H1 (cell line): ENCODE results near the gene FGR. TPM values are rescaled to one million over a fixed set of nuclear protein-coding genes. Genes with fewer than 3 reads are reported as not detected.

Source experiments
- CTCF ChIA-PET: fragments of 300-600 bp; sonication (Branson Sonifier 250); formaldehyde crosslinking; loops from one replicate; lab custom pipeline; 2021; ENCODE audit not compliant: partially characterized antibody; lab: Charles Lee
- POLR2A ChIA-PET: fragments of 300-600 bp; sonication (Branson Sonifier 250); formaldehyde crosslinking; loops from one replicate; lab custom pipeline; 2021; ENCODE audit warnings: inconsistent platforms; ENCODE audit not compliant: partially characterized antibody; lab: Charles Lee
- DNase-seq, 2 experiments: peaks; one replicate each; pipeline versions ENCODE4 v3.0.0 to v3.0.0-alpha.2; 2010 to 2022; ENCODE audit warnings: low spot score in 2 of 2, low read depth in 1 of 2, mixed read lengths in 1 of 2
- FAIRE-seq: peaks from 2 replicates; lab custom pipeline; 2011; peaks lifted over from hg19 to GRCh38; lab: Jason Lieb, UNC
- H2AFZ ChIP-seq: 2 replicates; pipeline ENCODE4 v1.8.1; 2012; ENCODE audit warnings: low read length, inconsistent platforms
- H2AK5ac ChIP-seq: 2 replicates; pipeline ENCODE4 v1.6.1; 2013; ENCODE audit warnings: low read depth, low read length
- H2BK120ac ChIP-seq: replicated peaks from 2 replicates; pipeline ENCODE3; 2013; ENCODE audit warnings: low read depth, low read length, inconsistent platforms
- H2BK12ac ChIP-seq: 2 replicates; pipeline ENCODE4 v1.6.1; 2013; ENCODE audit warnings: low read depth, low read length
- H2BK15ac ChIP-seq: 2 replicates; pipeline ENCODE4 v1.6.1; 2013; ENCODE audit warnings: low read length
- H2BK20ac ChIP-seq: 2 replicates; pipeline ENCODE4 v1.6.1; 2013; ENCODE audit warnings: low read length
- H2BK5ac ChIP-seq: 2 replicates; pipeline ENCODE4 v1.6.1; 2013; ENCODE audit warnings: low read depth, low read length
- H3K14ac ChIP-seq: 2 replicates; pipeline ENCODE4 v1.6.1; 2013; ENCODE audit warnings: inconsistent platforms; ENCODE audit not compliant: insufficient read length
- H3K18ac ChIP-seq: 2 replicates; pipeline ENCODE4 v1.6.1; 2013; ENCODE audit warnings: low read length; ENCODE audit errors: extremely low read depth
- H3K23ac ChIP-seq: 2 replicates; pipeline ENCODE4 v1.6.1; 2013; ENCODE audit warnings: inconsistent platforms; ENCODE audit not compliant: insufficient read length
- H3K23me2 ChIP-seq: 2 replicates; pipeline ENCODE4 v1.6.1; 2013; ENCODE audit warnings: low read depth, low read length
- H3K27ac ChIP-seq: 2 replicates; pipeline ENCODE4 v1.6.1; 2011; ENCODE audit warnings: low read depth, low read length, inconsistent platforms
- H3K27me3 ChIP-seq, 4 experiments: replicated peaks in 1 of 4; 1 replicate in 1 of 4; 2 replicates in 3 of 4; pipeline versions ENCODE4 v1.6.1 to v1.8.1; 2011 to 2013; ENCODE audit warnings: low read length in 3 of 4, mild to moderate bottlenecking in 3 of 4, inconsistent platforms in 2 of 4, mixed read lengths in 2 of 4, moderate library complexity in 1 of 4; ENCODE audit not compliant: control insufficient read depth in 3 of 4, insufficient read depth in 3 of 4; ENCODE audit errors: extremely low read depth in 1 of 4
- H3K36me3 ChIP-seq, 4 experiments: 2 replicates each; pipeline versions ENCODE4 v1.6.1 to v1.8.1; 2011 to 2013; ENCODE audit warnings: mild to moderate bottlenecking in 4 of 4, low read length in 3 of 4, moderate library complexity in 2 of 4, control low read depth in 1 of 4, inconsistent platforms in 1 of 4; ENCODE audit not compliant: insufficient read depth in 4 of 4, control insufficient read depth in 2 of 4
- H3K4ac ChIP-seq: replicated peaks from 2 replicates; pipeline ENCODE3; 2013; ENCODE audit warnings: low read length, low read depth, mixed read lengths, inconsistent platforms; ENCODE audit not compliant: insufficient read length
- H3K4me1 ChIP-seq, 4 experiments: replicated peaks in 1 of 4; 1 replicate in 1 of 4; 2 replicates in 3 of 4; pipeline versions ENCODE4 v1.6.1 to v1.8.1; 2011 to 2013; ENCODE audit warnings: low read length in 3 of 4, inconsistent platforms in 2 of 4, mixed read lengths in 1 of 4; ENCODE audit not compliant: insufficient read depth in 4 of 4, control insufficient read depth in 3 of 4
- H3K4me2 ChIP-seq, 2 experiments: 2 replicates each; pipeline versions ENCODE4 v1.6.1 to v1.8.1; 2011 to 2013; ENCODE audit warnings: low read depth in 2 of 2, low read length in 2 of 2, control low read depth in 1 of 2, inconsistent platforms in 1 of 2, mild to moderate bottlenecking in 1 of 2; ENCODE audit not compliant: insufficient read depth in 1 of 2
- H3K4me3 ChIP-seq, 4 experiments: fragments of 200-600, 300-600 bp in 1 of 4; sonication (generic), shearing (Covaris generic), sonication (Bioruptor Twin) in 1 of 4; 2 replicates each; pipeline versions ENCODE4 v1.5.1 to v1.8.1; 2011 to 2016; ENCODE audit warnings: low read length in 4 of 4, low read depth in 3 of 4, control low read depth in 2 of 4, inconsistent platforms in 2 of 4, mild to moderate bottlenecking in 2 of 4, mixed read lengths in 1 of 4, moderate library complexity in 1 of 4; ENCODE audit not compliant: insufficient read depth in 2 of 4; ENCODE audit errors: extremely low read depth in 1 of 4
- H3K56ac ChIP-seq: replicated peaks from 2 replicates; pipeline ENCODE3; 2013; ENCODE audit warnings: low read depth, mild to moderate bottlenecking, mixed read lengths, low read length, inconsistent platforms; ENCODE audit not compliant: insufficient read length
- H3K79me1 ChIP-seq: 2 replicates; pipeline ENCODE4 v1.6.1; 2013; ENCODE audit warnings: low read depth, low read length, control low read depth
- H3K79me2 ChIP-seq, 2 experiments: 2 replicates each; pipeline versions ENCODE4 v1.6.1 to v1.8.1; 2012 to 2013; ENCODE audit warnings: low read length in 2 of 2, mild to moderate bottlenecking in 2 of 2, inconsistent platforms in 1 of 2; ENCODE audit not compliant: insufficient read depth in 2 of 2, control insufficient read depth in 1 of 2
- H3K9ac ChIP-seq, 4 experiments: replicated peaks in 1 of 4; 1 replicate in 1 of 4; 2 replicates in 3 of 4; pipeline versions ENCODE4 v1.6.1 to v1.8.1; 2011 to 2013; ENCODE audit warnings: low read depth in 3 of 4, low read length in 3 of 4, control low read depth in 2 of 4, mild to moderate bottlenecking in 2 of 4, moderate library complexity in 2 of 4, inconsistent platforms in 1 of 4; ENCODE audit errors: extremely low read depth in 1 of 4
- H3K9me3 ChIP-seq, 2 experiments: 2 replicates each; pipeline versions ENCODE4 v1.6.1 to v1.8.1; 2012 to 2013; ENCODE audit warnings: mild to moderate bottlenecking in 2 of 2, moderate library complexity in 2 of 2, control low read depth in 1 of 2, inconsistent platforms in 1 of 2, low read depth in 1 of 2, low read length in 1 of 2, mixed read lengths in 1 of 2; ENCODE audit not compliant: insufficient read depth in 2 of 2
- H4K20me1 ChIP-seq, 2 experiments: replicated peaks in 1 of 2; 2 replicates each; pipeline versions ENCODE3 to v1.8.1; 2011 to 2013; ENCODE audit warnings: inconsistent platforms in 2 of 2, low read length in 2 of 2, mild to moderate bottlenecking in 1 of 2; ENCODE audit not compliant: insufficient read depth in 2 of 2, control insufficient read depth in 1 of 2
- H4K5ac ChIP-seq: 2 replicates; pipeline ENCODE4 v1.6.1; 2013; ENCODE audit warnings: low read length, low read depth, mixed read lengths, inconsistent platforms; ENCODE audit not compliant: insufficient read length
- H4K8ac ChIP-seq: 2 replicates; pipeline ENCODE4 v1.8.0; 2013; ENCODE audit warnings: mild to moderate bottlenecking, moderate library complexity, low read length, inconsistent platforms; ENCODE audit not compliant: insufficient read depth; ENCODE audit errors: extremely low read depth
- H4K91ac ChIP-seq: replicated peaks from 2 replicates; pipeline ENCODE3; 2013; ENCODE audit warnings: low read length, mixed read lengths, inconsistent platforms; ENCODE audit not compliant: insufficient read length
- CBX5 ChIP-seq: fragments of 300-800, 300-1000 bp; sonication (generic); IDR thresholded peaks from 2 replicates; pipeline ENCODE4 v1.7.1; 2016; ENCODE audit warnings: antibody characterized with exemption, low read length, low read depth
- YY1 ChIP-seq: IDR thresholded peaks from 2 replicates; pipeline ENCODE4 v1.6.1; 2011; ENCODE audit warnings: low read depth, mild to moderate bottlenecking, low read length
- WGBS, 2 experiments: shearing (Covaris generic) in 1 of 2; methylation state at CpG; one replicate each; pipeline versions ENCODE4 v1.1.6 to v1.1.7; 2013 to 2015; ENCODE audit warnings: low lambda C conversion rate in 2 of 2, mixed read lengths in 2 of 2, inconsistent platforms in 1 of 2, low coverage in 1 of 2, missing lambda C conversion rate in 1 of 2; ENCODE audit not compliant: insufficient replicate concordance in 2 of 2, insufficient coverage in 1 of 2, insufficient read length in 1 of 2; ENCODE audit errors: extremely low coverage in 1 of 2, missing lambda C conversion rate in 1 of 2; 5-methylcytosine and 5-hydroxymethylcytosine counted together
- polyA plus RNA-seq, 7 experiments: library from polyadenylated mRNA; depleted of rRNA in 3 of 7; stranded (reverse) in 5 of 7; unstranded in 2 of 7; fragments of >200 nt in 5 of 7; fragments of 200-250 nt in 2 of 7; gene quantifications; 1 replicate in 5 of 7; 2 replicates in 1 of 7; 4 replicates in 1 of 7; pipeline versions ENCODE4 v1.2.1 to v1.2.3, GENCODE V29; 2011 to 2013; ENCODE audit warnings: missing spikeins in 2 of 7, mixed read lengths in 2 of 7
- total RNA-seq: library from RNA; stranded (reverse); fragmentation: NEBNext Ultra II Directional; extraction: Animal tissue kit (Norgen Biotek cat#: 25700); gene quantifications from 2 replicates; pipeline ENCODE4 v1.2.1, GENCODE V29; 2021

FGR gene
- total and polyA plus RNA-seq, 2 of the 8 experiments (the other 6 are each of a cell fraction or from before 2014, with no cell fraction given): 0.22 to 0.95 TPM

DNA sequence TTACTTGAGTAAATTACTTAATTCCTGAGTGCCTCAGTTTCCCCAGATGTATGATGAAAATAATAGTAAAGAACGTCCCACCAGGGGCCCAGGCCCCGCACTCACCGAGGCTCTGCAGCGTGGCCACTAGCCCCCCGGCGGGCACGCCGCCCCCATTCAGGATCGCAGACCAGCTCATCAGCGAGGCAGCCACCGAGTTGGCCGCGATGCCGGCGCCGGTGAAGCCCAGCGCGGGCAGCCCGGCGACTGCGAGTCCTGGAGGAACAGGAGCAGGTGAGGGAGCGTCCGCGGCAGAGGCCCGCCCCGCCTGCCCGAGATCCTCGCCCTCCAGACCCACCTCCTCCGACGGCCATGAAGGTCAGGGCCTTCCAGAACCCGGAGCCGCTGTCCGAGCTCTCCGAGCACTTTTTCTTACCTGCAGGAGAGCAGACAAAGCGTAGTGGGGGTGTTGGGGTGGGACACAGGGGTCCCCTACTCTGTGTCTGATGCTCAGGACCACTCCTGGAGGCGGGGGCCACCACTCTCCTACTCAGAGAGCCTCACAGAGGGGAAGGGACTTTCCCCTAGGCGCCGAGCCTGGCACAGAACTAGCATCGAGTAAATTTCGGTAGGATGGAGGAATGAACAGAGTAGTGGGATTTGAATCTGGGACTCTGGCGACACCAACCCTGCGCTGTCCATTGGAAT is 33.3 kb upstream of the FGR start:
- Histone ChIP-seq H3K4me2 (no peak overlapping the region), H3K27ac (no peak overlapping the region), H3K23ac (no peak overlapping the region)
- no peak for TF ChIP-seq YY1
- no peak for TF ChIP-seq CBX5
- TF ChIP-seq, all 59 proteins: peak for 0
- H3K4me3 ChIP-seq: no peak overlapping the region
- no peak overlapping the region for H2AK5ac ChIP-seq
- ChIA-PET POLR2A (no interaction called here), CTCF (interaction anchor here (0.7 to 13.1 kb wide), 5 partner anchors 13 to 343 kb away, joined by 3 to 472 read pairs (median 3); partner anchors contain the start of gene AHDC1)
- no peak overlapping the region for H2BK12ac ChIP-seq
- H3K23me2 ChIP-seq: peaks cover 2% of the 10 kb centered on the region; the same call in 1 of the 2 replicates
- H3K14ac ChIP-seq: no peak overlapping the region
- H2AFZ ChIP-seq: no peak overlapping the region
- H3K56ac ChIP-seq: no peak overlapping the region
- no peak overlapping the region for H2BK15ac ChIP-seq
- peaks cover 0 to 7% (median 4%) of the 10 kb centered on the region in 4 experiments; a peak in 2 of 7 replicates for H3K27me3 ChIP-seq
- no peaks in the 10 kb centered on the region for H3K36me3 ChIP-seq
- H3K4ac ChIP-seq: no peak overlapping the region
- no peak overlapping the region for H2BK20ac ChIP-seq
- no peaks in the 10 kb centered on the region for H3K79me1 ChIP-seq
- no peak overlapping the region for H4K8ac ChIP-seq
- no peak overlapping the region for H2BK120ac ChIP-seq
- no peaks in the 10 kb centered on the region for H3K9me3 ChIP-seq
- no peaks in the 10 kb centered on the region for H4K20me1 ChIP-seq
- H3K9ac ChIP-seq: no peak overlapping the region
- no peaks in the 10 kb centered on the region for H3K79me2 ChIP-seq
- 89% methylated on average over 21 of the region's 42 CpGs; no CpG with 5 or more reads in 1 of the 2 experiments for WGBS, 2 experiments
- H4K5ac ChIP-seq: no peak overlapping the region
- H4K91ac ChIP-seq: no peak overlapping the region
- H3K18ac ChIP-seq: no peak overlapping the region
- no peak overlapping the region for H2BK5ac ChIP-seq
- peaks cover 2 to 11% (median 7%) of the 10 kb centered on the region in 4 experiments; a peak in 5 of 7 replicates for H3K4me1 ChIP-seq
- no peak for FAIRE-seq
- no peak for DNase-seq
